Colonic mucosa (tissue), 4 donors: ENCODE data around the gene SUSD3. TPM values are rescaled to one million over a fixed set of nuclear protein-coding genes. Genes with fewer than 3 reads are reported as not detected.

Experiments
- DNase-seq: peaks from one replicate; pipeline ENCODE4 v3.0.0-alpha.2; 2020
- H3K27ac ChIP-seq: fragments of 200-600 bp; one replicate; pipeline ENCODE4 v1.8.0; 2021
- H3K27me3 ChIP-seq: fragments of 200-600 bp; one replicate; pipeline ENCODE4 v1.8.0; 2021
- H3K36me3 ChIP-seq: fragments of 200-600 bp; one replicate; pipeline ENCODE4 v1.8.0; 2021
- H3K4me1 ChIP-seq: fragments of 200-600 bp; one replicate; pipeline ENCODE4 v1.8.0; 2021; ENCODE audit warnings: mild to moderate bottlenecking
- H3K4me3 ChIP-seq: fragments of 200-600 bp; one replicate; pipeline ENCODE4 v1.8.0; 2021
- H3K9ac ChIP-seq, 2 donors: one replicate each; pipeline ENCODE4 v1.7.0; 2013; ENCODE audit warnings: control low read depth in 2 of 2, low read depth in 2 of 2, low read length in 2 of 2
- H3K9me3 ChIP-seq: fragments of 200-600 bp; one replicate; pipeline ENCODE4 v1.8.0; 2021
- intact Hi-C: fragments of 100-400 bp; cut with DNase I; formaldehyde crosslinking; loops from one replicate; pipeline ENCODE4 v1.14.1; 2022
- total RNA-seq, 2 donors: library from RNA; stranded (reverse); fragmentation: NEBNext Ultra II Directional in 1 of 2; extraction: Animal tissue kit (Norgen Biotek cat#: 25700) in 1 of 2; gene quantifications; one replicate each; pipeline ENCODE4 v1.2.1, GENCODE V29; 2021
- TF ChIP-seq, protein P1 (sequence below): fragments of 200-600 bp; IDR thresholded peaks from one replicate; pipeline ENCODE4 v1.8.0; 2022; ENCODE audit warnings: antibody characterized with exemption, mild to moderate bottlenecking
- donor health status: healthy.
- donor health status: DM: no; HTN: no; CAD: no.
- donor health status: DM: no; HTN: no; CAD: no.

SUSD3 gene
- total RNA-seq, 2 donors from 2014 or later = 1.6 to 2.2 TPM

GRCh38 chr9:93094658-93095204 is 36.2 kb downstream of the SUSD3 start:
- no peaks in the 10 kb centered on the region for H3K9me3 ChIP-seq
- intact Hi-C loops = no loop called here
- TF ChIP-seq, protein P1, sequence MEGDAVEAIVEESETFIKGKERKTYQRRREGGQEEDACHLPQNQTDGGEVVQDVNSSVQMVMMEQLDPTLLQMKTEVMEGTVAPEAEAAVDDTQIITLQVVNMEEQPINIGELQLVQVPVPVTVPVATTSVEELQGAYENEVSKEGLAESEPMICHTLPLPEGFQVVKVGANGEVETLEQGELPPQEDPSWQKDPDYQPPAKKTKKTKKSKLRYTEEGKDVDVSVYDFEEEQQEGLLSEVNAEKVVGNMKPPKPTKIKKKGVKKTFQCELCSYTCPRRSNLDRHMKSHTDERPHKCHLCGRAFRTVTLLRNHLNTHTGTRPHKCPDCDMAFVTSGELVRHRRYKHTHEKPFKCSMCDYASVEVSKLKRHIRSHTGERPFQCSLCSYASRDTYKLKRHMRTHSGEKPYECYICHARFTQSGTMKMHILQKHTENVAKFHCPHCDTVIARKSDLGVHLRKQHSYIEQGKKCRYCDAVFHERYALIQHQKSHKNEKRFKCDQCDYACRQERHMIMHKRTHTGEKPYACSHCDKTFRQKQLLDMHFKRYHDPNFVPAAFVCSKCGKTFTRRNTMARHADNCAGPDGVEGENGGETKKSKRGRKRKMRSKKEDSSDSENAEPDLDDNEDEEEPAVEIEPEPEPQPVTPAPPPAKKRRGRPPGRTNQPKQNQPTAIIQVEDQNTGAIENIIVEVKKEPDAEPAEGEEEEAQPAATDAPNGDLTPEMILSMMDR = no peak
- H3K27ac ChIP-seq = peak overlapping the region; percentile 95
- H3K4me3 ChIP-seq = peak overlapping the region; percentile 16
- H3K4me1 ChIP-seq = peaks cover 12% of the 10 kb centered on the region
- H3K27me3 ChIP-seq = no peaks in the 10 kb centered on the region
- H3K36me3 ChIP-seq = no peaks in the 10 kb centered on the region
- peak overlapping the region; percentile 72 to 94 for H3K9ac ChIP-seq
- DNase-seq = peak; percentile 67

DNA sequence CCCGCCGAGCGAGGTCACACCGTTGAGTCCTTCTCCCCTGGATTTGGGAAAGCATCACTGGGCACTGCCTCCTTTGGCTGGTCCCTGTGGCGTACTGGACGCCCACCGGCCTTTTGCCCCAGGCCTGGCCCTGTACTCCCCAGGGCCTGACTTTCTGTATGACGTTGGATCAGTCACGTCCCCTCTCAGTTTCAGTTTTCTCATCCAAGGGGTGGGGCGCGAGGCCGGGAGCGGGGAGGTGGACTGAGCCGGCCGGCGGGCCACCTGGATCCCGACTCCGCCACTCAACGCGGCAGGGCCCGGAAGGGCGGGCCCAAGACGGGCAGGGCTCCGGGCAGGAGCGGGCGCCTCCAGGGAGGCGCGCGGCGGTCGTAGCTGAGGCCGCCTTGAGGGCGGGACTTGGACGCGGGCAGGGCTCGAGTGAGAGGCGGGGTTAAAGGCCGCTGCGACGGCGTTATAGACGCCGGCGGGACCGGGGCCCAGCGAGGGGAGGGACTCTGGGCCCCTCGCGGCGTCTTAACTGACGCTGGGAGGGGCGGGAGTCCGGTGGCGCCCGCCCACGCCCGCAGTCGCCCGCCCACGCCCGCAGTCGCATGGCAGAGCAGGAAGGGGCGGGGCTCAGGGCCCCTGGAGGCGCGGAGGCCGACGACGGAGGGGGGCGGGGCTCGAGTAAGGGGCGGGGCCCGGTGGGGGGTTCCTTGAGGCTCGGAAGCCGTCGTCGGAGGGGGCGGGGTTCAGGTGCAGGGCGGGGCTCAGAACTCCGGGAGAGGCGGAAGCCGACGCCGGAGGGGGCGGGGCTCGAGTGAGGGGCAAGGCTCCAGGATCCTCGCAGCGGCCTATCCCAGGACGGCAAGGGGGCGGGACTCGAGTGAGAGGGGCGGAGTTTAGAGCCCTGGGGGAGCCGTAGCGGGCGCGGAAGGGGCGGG is 37.0 kb downstream of the SUSD3 start:
- TF ChIP-seq, protein P1 = no peak
- Histone ChIP-seq H3K27ac (peak overlapping the region; percentile 95), H3K4me3 (peak overlapping the region; percentile 98), H3K9me3 (no peaks in the 10 kb centered on the region), H3K27me3 (no peaks in the 10 kb centered on the region), H3K36me3 (no peaks in the 10 kb centered on the region), H3K9ac (peak overlapping the region; percentile 72 to 94), H3K4me1 (peaks cover 12% of the 10 kb centered on the region)
- intact Hi-C loops = no loop called here
- peak; percentile 100 for DNase-seq

GRCh38 chr9:93096131-93096802 is 37.8 kb downstream of the SUSD3 start, which contains the start of gene CARD19:
Gene CARD19, plus strand, starts transcription at chr9:93096217. Its CDS starts 129 bp downstream, at chr9:93096346.
- no peaks in the 10 kb centered on the region for H3K9me3 ChIP-seq
- H3K27ac ChIP-seq = peak within 1 kb of the TSS; percentile 95
- peak within 1 kb of the TSS; percentile 98 for H3K4me3 ChIP-seq
- no peaks in the 10 kb centered on the region for H3K36me3 ChIP-seq
- peak within 1 kb of the TSS; percentile 93 to 96 for H3K9ac ChIP-seq
- TF ChIP-seq, protein P1 = no peak
- H3K27me3 ChIP-seq = no peaks in the 10 kb centered on the region
- H3K4me1 ChIP-seq = peaks cover 12% of the 10 kb centered on the region
- intact Hi-C loops = no loop called here
- DNase-seq = peak; percentile 80

DNA sequence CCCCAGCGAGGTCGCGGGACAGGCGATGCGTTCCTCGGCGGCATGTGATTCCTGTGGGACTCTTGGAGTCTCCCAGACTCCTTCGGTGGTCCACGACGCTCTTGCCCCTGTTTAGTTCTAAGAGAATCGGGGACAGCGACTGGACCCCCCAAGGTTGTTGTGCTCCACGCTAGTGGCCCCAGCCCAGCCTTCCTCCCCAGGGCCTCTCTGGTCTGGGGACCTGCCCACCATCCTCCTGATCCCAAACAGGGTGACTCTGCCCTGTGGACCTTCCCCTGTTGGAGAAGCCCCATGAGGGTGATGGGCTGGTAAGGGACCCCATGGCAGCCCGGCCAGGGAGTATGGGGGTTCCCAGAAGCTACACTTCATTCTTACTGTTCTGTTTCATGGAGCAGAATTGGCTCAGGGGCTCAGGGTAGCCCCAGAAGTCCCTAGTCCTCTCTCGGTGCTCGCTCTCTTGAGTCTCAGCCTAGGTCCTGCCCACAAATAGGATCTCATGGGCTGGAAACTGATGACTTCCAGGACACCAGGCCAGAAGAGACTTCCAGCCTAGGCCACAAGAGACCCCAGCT is 38.4 kb downstream of the SUSD3 start:
- Histone ChIP-seq H3K27me3 (no peaks in the 10 kb centered on the region), H3K36me3 (no peaks in the 10 kb centered on the region), H3K9ac (peak overlapping the region; percentile 93 to 96), H3K9me3 (no peaks in the 10 kb centered on the region), H3K27ac (peak overlapping the region; percentile 91), H3K4me1 (peaks cover 12% of the 10 kb centered on the region), H3K4me3 (peak overlapping the region; percentile 98)
- intact Hi-C loops = no loop called here
- no peak for DNase-seq
- TF ChIP-seq, protein P1 = no peak

- Histone ChIP-seq H3K9me3 (no peaks in the 10 kb centered on the region), H3K27ac (peak overlapping the region; percentile 91), H3K36me3 (no peaks in the 10 kb centered on the region), H3K4me1 (peaks cover 11% of the 10 kb centered on the region), H3K4me3 (peak overlapping the region; percentile 98), H3K9ac (peak overlapping the region; percentile 93 to 96), H3K27me3 (no peaks in the 10 kb centered on the region)
- TF ChIP-seq, protein P1 = no peak
- intact Hi-C loops = no loop called here
- peak; percentile 51 for DNase-seq
Observed at GRCh38 chr9:93097511-93098201, 39.2 kb downstream of the SUSD3 start.
